ENCODE data around the gene TNFRSF17.

TNFRSF17 gene

GRCh38 chr16:11972128-11972527 lies 7.1 kb downstream of the TNFRSF17 start:
- DNase-seq: peak; percentile 1 to 8

GRCh38 chr16:11973070-11973469 lies 8.1 kb downstream of the TNFRSF17 start:
- DNase-seq: no peak

DNA sequence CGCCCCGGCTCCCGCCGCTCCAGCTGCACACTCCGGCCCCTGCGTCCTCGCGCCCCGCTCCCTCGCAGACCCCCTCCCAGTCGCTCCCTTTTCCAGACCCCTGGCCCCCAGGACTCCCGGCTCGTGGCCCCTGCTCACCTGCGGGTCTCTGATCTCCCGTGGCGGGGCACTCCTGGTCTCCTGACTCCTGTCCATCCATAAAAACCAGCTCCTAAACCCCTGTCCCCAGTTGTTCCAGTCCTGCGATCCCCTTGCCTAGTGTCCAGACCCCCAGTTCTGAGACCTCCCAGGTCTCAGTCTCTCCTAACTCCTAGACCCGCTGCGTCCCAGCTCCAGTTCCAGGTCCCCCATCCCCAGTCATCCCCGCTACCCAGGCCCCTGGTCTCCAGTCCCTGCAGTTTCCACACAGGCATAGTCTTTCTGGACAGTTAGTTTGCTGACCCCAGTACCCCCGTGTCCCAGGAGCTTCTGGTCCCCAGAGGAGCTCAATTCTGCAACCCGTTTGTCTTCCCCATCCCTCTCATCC lies 11.9 kb downstream of the TNFRSF17 start:
- no peak for DNase-seq

DNA sequence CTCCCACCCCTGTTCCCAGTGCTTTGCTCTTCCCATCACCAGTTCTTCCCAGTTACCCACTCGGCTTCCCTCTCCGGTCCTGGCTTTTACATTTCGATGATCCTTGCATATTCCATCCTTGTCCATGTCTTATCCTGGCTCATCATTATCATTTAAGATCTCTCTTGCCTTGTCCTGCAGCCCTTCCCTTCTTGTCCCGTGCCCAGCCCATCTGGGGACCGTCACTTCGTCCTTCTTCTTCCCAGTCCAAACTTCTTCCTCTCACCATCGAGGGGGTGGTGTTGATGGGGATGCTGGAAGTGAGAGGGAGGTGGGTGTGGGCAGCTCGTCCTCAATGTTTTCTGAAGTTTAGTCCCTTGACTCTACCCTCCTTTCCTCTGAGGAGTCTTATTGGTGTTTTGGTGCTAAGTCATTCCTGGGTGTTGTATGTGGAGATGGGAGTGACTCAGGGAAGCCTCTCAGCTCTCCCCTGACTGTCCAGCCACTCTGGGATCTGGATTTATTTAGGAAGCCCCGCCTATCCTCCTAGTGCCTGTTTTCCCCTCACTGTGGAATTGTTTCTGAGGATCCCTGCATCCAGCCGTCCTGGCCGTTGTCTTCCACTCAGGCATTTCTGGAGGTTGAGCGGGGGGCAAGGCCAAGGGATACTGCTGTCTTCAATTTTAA lies 12.5 kb downstream of the TNFRSF17 start:
- DNase-seq: no peak

DNA sequence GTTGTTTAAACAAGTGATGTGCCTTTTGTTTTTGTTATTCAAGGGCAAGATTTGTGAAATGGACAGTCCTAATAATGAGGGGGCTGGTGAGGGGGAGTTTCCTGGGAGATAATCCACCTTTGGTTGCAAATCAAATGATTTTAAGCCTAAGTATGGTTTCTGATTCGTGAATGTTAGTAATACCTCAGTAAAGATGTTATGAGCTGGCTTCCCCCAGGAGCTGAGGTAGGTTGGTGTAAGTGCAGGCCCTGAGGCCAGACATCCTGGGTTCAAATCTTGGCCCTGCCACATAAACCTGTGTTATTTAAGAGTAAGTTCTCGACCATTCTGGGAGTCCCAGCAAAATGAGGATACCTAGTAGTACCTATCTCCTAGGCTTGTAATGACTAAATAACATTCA lies 13.1 kb downstream of the TNFRSF17 start:
- DNase-seq: no peak

DNA sequence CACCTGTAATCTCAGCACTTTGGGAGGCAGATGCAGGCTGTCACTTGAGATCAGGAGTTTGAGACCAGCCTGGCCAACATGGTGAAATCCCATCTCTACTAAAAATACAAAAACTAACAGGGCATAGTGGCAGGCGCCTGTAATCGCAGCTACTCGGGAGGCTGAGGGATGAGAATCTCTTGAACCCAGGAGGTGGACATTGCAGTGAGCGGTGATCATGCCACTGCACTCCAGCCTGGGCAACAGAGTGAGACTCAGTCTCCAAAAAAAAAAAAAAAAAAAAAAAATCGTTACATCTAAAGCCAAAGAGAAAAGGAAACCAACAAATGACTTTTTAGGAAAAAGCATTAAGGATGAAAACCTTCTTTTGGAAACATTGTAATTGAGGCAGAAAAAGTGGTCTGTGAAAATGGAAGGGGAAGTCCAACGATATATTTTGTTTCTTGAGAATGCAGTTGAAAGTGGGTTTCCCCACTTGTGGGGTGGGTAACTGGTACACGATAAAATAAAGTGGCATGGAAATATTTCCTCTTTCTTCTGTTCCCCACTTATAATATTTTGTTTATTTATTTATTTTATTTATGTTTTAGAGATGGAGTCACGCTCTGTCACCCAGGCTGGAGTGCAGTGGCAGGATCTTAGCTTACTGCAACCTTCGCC lies 14.1 kb downstream of the TNFRSF17 start:
- DNase-seq: no peak

GRCh38 chr16:11980136-11980844 lies 15.3 kb downstream of the TNFRSF17 start:
- no peak for DNase-seq

GRCh38 chr16:11985250-11985649 lies 20.2 kb downstream of the TNFRSF17 start:
- DNase-seq: no peak

DNA sequence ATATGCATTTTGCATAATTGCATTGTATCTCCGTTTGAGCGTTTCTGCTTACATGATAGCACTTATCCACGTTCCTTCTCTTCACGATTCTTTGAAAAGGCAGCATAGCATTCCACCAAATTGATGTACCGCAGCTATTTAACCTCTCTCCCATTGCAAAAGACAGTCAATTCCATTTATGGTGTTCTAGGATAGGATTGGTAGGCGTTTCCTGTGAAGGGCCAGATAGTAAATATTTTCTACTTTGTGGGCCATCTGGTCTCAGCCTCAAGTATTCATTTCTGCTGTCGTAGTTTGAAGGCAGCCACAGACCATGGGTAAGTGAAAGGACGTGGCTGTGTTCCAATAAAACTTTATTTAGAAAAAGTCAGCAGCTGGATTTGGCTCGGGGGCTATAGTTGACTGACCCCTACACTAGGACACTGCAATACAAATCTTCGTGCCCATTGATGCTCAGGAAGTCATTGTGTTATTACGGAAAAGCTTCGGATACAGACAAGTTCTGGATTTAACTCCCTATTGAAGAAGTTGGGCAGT lies 21.6 kb downstream of the TNFRSF17 start:
- DNase-seq: no peak

- DNase-seq: no peak
Observed at GRCh38 chr16:11988258-11988978, 23.4 kb downstream of the TNFRSF17 start.

DNA sequence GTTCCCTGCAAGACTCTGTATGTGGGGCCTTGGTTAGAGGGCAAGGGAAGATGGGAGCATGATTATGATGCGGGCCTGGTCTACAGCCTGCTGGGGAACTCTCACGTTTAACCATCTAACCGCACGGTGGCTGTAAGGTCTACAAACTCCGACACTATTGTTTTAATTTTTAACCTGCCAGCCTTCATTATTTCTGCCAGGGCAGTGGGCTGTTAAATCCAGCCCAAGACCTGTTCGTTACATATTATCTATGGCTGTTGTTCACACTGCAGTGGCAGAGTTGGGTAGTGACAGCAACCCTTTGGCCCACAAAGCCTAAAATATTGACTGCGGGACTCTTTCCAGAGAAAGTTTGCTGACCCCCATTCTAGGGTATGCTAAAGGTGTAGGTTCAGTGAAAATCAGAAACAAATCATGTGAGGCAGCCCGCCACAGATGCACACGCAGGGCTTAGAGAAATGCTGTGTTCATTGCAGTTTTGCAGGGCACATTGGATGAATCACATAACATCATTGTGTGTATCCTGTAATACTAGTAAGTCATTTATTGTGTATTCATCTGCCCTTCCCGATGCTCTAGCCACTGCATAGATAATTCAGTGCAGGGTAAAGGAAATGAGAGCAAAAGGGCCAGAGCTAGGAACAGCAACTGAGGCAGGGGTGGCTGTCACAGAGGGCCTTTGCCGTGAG lies 25.8 kb downstream of the TNFRSF17 start:
- no peak for DNase-seq

DNA sequence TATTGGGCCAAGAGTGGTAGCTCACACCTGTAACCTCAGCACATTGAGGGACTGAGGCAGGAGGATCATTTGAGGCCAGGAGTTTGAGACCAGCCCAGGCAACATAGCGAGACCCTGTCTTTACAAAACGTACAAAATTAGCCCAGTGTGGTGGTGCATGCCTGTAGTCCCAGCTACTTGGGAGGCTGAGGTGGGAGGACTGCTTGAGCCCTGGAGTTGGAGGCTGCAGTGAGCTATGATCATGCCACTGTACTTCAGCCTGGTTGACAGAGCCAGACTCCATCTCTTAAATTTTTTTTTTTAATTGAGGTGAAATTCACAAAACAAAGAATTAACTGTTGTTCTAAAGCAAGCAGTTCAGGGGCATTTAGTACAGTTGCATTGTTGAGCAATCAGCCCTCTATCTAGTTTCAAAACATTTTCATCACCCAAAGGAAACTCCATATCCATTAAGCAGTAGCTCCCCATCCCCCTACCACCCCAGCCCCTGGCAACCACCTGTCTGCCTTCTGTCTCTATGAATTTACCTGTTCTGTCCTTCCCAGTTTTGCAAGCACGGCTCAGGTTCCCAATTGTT lies 27.1 kb downstream of the TNFRSF17 start:
- no peak for DNase-seq

- DNase-seq: no peak
Observed at GRCh38 chr16:11992586-11993524, 27.8 kb downstream of the TNFRSF17 start.

DNA sequence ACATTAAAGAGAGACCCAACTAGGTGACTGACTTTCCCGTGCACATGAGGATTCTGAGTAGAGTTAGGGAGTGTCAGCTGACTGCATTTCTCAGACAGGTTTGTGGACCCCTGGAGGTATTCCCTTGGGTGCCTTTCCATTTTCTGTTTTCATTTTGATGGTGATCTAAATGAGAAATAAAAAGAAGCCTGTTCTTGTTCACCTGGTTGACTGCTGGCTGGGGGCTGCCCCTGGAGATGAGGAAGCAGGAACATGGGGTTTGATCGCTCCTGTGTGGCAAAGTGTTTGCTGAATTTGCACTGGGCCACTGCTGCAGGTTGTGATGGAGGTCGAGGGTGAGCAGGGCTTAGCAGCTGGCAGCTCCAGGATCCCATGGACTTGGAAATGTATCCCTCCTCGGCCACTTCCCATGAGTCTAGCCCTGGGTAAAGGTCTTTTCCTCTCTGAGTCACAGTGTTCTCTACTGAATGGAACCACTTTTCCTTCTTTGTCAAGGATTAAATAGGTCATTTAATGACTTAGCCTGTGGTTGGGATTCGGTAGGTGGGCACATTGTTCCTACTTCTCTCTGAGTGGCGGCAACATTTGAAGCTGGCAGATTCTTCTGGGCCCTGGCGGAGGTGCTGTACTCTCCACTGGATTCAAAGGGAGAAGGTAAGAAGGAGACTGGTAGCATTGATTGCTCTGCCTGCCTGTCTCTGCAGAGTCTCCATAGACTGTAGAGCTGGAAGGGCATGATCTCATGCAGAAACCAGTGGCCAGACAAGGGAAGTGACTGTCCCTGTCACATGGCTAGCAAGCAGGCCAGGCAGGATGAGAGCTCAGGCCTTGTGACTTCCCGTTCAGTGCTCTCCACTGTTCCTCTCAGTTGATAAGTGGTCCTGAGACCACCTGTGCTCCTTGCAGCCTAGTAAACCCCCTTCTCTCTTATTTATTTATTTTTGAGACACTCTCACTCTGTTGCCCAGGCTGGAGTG lies 29.4 kb downstream of the TNFRSF17 start:
- DNase-seq: peak in 1 of 2 experiments; percentile 26

DNA sequence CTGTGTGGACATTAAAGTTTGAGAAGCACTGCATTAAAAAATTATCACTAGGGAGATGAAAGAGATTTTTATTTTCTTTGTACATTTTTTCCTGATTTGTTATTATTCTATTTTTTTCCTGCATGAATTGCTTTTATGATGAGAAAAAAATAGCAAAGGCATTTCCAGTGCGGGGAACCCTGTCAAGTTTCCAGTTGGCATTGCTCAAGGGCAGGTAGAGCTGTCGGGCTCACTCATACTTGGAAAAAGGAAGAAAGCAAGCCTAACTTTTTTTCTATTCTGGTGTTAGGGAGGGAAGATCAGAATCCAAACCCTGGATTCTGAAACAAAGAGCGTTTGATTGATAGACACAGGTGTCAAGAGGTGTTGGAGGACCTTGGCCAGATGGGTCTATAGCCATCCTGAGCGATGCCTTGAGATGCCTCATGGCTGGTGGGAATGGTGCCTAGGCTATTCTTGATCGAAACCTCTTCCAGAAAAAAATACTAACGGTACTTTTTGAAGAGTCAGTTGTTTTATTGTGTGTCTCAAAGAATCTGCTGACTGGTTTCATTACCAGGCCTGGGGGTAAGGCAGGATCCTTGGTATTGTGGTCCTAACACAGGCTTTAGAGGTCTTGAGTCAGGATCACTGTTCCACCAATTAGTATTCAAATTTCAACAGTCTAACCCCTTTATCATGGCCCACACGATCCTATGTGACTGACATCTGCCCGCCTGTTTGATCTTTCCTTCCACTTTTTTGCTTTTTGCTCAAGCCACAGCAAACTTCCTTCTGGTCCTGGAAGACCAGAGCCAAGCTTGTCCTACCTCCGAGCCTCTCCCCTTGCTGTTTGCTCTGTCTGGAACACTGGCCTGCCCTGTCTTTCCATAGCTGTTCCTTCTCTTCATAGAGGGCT lies 31.7 kb downstream of the TNFRSF17 start:
- no peak for DNase-seq

GRCh38 chr16:12000032-12000431 lies 35.0 kb downstream of the TNFRSF17 start:
- DNase-seq: no peak

DNA sequence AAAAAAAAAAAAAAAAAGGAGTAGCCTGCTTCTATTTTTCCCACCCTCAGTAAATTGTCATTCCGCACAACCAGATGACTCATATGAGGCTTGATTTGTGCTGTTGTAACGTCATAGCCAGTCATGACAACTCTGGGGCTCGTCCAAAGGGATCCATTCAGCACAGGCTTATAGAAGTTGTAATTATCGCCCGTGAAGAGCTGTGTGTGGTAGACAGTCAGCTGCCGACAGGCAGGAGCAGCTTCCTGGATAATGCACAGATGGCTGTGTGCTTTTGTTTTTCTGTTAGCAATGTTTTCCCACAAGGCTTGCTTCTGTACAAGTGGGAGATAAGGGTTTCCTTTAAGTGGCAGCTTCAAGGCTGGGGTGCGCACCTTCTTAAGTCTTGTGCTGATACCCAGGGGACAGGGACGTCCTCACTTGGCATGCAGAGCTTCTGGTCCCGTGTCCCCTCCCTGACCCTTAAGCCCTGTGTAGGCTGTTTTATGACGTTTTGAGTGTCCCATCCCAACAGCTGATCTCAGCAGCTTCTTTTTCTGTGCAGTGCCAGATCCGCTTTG lies 37.5 kb downstream of the TNFRSF17 start:
- no peak for DNase-seq

- DNase-seq: no peak
Observed at GRCh38 chr16:12006637-12007036, 41.6 kb downstream of the TNFRSF17 start.

All from Kasumi-1 (cell line).